PC-3 (cell line): Measurements from ENCODE around the gene CPVL. TPM values are rescaled to one million over a fixed set of nuclear protein-coding genes. Genes with fewer than 3 reads are reported as not detected.

Experiments
- ATAC-seq: fragments of 200-7000 bp; cut with Tn5 transposase; 2 replicates; pipeline ENCODE4 v1.9.1; 2020; ENCODE audit warnings: mild to moderate bottlenecking, moderate library complexity
- BruUV-seq: library from RNA; stranded (reverse); fragments of 400-500 nt; replicated peaks from 2 replicates; lab custom pipeline; 2021; lab: Mats Ljungman, UMichigan
- CTCF ChIA-PET: fragments of 300-600 bp; sonication (Branson Sonifier 250); formaldehyde crosslinking; loops from one replicate; lab custom pipeline; 2022; ENCODE audit warnings: antibody characterized with exemption; lab: Charles Lee
- POLR2A ChIA-PET: fragments of 300-600 bp; sonication (Branson Sonifier 250); formaldehyde crosslinking; loops from one replicate; lab custom pipeline; 2022; ENCODE audit warnings: antibody characterized with exemption; ENCODE audit not compliant: unreplicated experiment; lab: Charles Lee
- DNase-seq: peaks from one replicate; pipeline ENCODE4 v3.0.0-alpha.2; 2015
- H2AFZ ChIP-seq: fragments of 300-600 bp; sonication (generic); 2 replicates; pipeline ENCODE4 v1.6.0; 2016; ENCODE audit warnings: antibody characterized with exemption, low read length
- H3F3A ChIP-seq: fragments of 300-600 bp; sonication (generic); one replicate; pipeline ENCODE4 v1.6.0; 2017; ENCODE audit warnings: antibody characterized with exemption, low read length, control low read depth, mild to moderate bottlenecking; ENCODE audit not compliant: unreplicated experiment
- H3K27ac ChIP-seq: fragments of 300-600 bp; sonication (generic); 2 replicates; pipeline ENCODE4 v1.5.1; 2016; ENCODE audit warnings: mild to moderate bottlenecking, low read length
- H3K27me3 ChIP-seq: fragments of 300-600 bp; sonication (generic); 2 replicates; pipeline ENCODE4 v1.6.1; 2016; ENCODE audit warnings: low read length, mixed read lengths
- H3K36me3 ChIP-seq: fragments of 300-600 bp; sonication (generic); 2 replicates; pipeline ENCODE4 v1.6.1; 2016; ENCODE audit warnings: low read depth, mixed run types, low read length, mixed read lengths
- H3K4me1 ChIP-seq: fragments of 300-600 bp; sonication (generic); 2 replicates; pipeline ENCODE4 v1.5.1; 2016; ENCODE audit warnings: low read length; ENCODE audit not compliant: insufficient read depth
- H3K4me2 ChIP-seq: fragments of 300-600 bp; sonication (generic); 2 replicates; pipeline ENCODE4 v1.6.0; 2016; ENCODE audit warnings: low read length
- H3K4me3 ChIP-seq: fragments of 300-600 bp; sonication (generic); 2 replicates; pipeline ENCODE4 v1.5.1; 2016; ENCODE audit warnings: mild to moderate bottlenecking, low read length, mixed read lengths
- H3K79me2 ChIP-seq: fragments of 300-600 bp; sonication (generic); 2 replicates; pipeline ENCODE4 v1.6.1; 2017; ENCODE audit warnings: low read length, mixed read lengths
- H3K9ac ChIP-seq: fragments of 300-600 bp; sonication (generic); 2 replicates; pipeline ENCODE4 v1.6.0; 2016; ENCODE audit warnings: mild to moderate bottlenecking, low read length
- H3K9me2 ChIP-seq: fragments of 300-600 bp; sonication (generic); replicated peaks from 2 replicates; pipeline ENCODE4 v1.6.1; 2016; ENCODE audit warnings: mixed run types, low read length, mixed read lengths
- H3K9me3 ChIP-seq: fragments of 300-600 bp; sonication (generic); 2 replicates; pipeline ENCODE4 v1.6.1; 2016; ENCODE audit warnings: low read length, mixed read lengths
- H4K20me1 ChIP-seq: fragments of 300-600 bp; sonication (generic); 2 replicates; pipeline ENCODE4 v1.6.1; 2016; ENCODE audit warnings: low read length, mixed read lengths
- EZH2 ChIP-seq: fragments of 300-600 bp; sonication (generic); IDR thresholded peaks from one replicate; pipeline ENCODE4 v1.6.1; 2017; ENCODE audit warnings: antibody characterized with exemption, mild to moderate bottlenecking, low read length; ENCODE audit not compliant: unreplicated experiment
- EZH2phosphoT487 ChIP-seq: fragments of 300-600 bp; sonication (generic); IDR thresholded peaks from 2 replicates; pipeline ENCODE4 v1.6.1; 2018; ENCODE audit warnings: mild to moderate bottlenecking, antibody characterized with exemption, low read length, borderline replicate concordance
- intact Hi-C: fragments of 100-400 bp; cut with micrococcal nuclease; formaldehyde crosslinking; loops from 2 replicates; pipeline ENCODE4 v1.9.0; 2023
- total RNA-seq: library from RNA; depleted of rRNA; stranded (reverse); fragments of >200 nt; gene quantifications from 2 replicates; pipeline ENCODE4 v1.2.3, GENCODE V29; 2014
- TF ChIP-seq, protein P1 (sequence below): fragments of 300-600 bp; sonication (generic); conservative IDR thresholded peaks from 2 replicates; pipeline ENCODE4 v1.5.1; 2017; ENCODE audit warnings: antibody characterized with exemption, low read depth, mild to moderate bottlenecking, low read length

The CPVL gene
- total RNA-seq, 1 experiment from 2014 or later, result 14.7 TPM

DNA sequence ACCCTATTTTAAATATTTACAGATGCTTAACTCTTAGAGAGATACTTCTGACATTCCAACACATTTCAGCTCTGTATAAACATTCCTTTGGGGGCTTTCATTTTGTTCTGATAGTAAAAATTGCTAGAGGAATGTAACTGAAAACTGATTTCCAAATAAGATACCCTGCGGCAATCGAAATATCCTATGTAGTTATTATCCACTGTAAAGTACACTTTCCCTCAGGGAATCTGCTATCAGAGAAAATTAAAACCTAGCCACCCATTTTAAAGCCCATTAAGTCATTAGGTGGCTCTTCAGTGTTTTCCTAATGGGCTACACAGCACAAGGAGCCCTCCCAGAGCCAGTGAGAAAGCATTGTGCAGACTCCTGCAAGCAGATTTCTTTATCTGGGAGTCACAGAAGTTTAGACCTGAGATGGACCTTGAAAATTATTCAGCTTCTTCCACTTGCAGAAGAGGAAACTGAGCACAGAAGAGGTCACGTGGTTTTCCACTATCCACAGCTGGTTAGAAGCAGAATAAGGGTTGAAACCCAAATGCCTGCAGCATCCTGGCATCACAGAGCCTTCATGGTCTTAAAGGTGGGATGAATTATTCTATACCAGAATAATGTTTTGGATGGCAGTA is 12.6 kb upstream of the CPVL start:
- intact Hi-C loops, result no loop called here
- ATAC-seq, result no peak
- TF ChIP-seq EZH2, result no peak
- Histone ChIP-seq H3K27ac (no peak overlapping the region), H3K36me3 (no peaks in the 10 kb centered on the region), H4K20me1 (no peaks in the 10 kb centered on the region), H3K4me3 (no peak overlapping the region), H3K4me1 (no peaks in the 10 kb centered on the region), H3K79me2 (no peaks in the 10 kb centered on the region), H3K9me2 (no peaks in the 10 kb centered on the region), H3K9ac (no peak overlapping the region), H3F3A (no peaks in the 10 kb centered on the region), H2AFZ (no peak overlapping the region), H3K27me3 (no peaks in the 10 kb centered on the region), H3K4me2 (no peak overlapping the region), H3K9me3 (no peaks in the 10 kb centered on the region)
- DNase-seq, result no peak
- CTCF ChIA-PET, result no interaction called here
- no TSS peak for BruUV-seq
- POLR2A ChIA-PET, result no interaction called here

DNA sequence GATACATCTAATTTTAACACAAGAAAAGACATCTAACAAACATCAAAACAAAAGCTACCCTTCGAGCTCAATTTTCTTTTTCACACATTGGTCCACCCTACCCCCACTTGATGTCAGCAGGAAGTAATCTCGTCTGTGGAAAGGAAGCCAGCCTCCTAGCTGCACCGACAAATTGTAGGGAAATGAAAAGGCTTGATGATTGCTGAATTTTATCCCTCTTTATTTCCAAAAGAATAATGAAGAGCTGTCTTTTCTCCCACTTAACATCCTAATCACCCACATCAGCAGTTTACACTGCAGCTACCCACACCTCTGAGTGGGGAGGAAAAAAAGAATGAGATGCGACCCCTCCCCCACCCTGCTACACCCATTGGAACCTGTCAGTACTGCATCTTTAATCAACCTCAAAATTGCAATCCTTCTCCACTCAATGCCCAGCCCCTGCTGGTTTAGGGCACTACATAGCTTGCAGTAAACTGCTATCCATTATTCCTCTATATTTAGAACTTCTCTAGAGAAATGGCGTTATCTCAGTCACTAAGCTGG is 10.6 kb upstream of the CPVL start:
- H3K27me3 ChIP-seq, result no peaks in the 10 kb centered on the region
- no peaks in the 10 kb centered on the region for H3K79me2 ChIP-seq
- ChIA-PET POLR2A (interaction anchor here (0.7 kb wide), 1 partner anchor 117 kb away, joined by 3 read pairs; no protein-coding TSS in a partner anchor), CTCF (no interaction called here)
- no peaks in the 10 kb centered on the region for H4K20me1 ChIP-seq
- no peak for TF ChIP-seq EZH2phosphoT487
- TF ChIP-seq EZH2, result no peak
- TF ChIP-seq, protein P1, sequence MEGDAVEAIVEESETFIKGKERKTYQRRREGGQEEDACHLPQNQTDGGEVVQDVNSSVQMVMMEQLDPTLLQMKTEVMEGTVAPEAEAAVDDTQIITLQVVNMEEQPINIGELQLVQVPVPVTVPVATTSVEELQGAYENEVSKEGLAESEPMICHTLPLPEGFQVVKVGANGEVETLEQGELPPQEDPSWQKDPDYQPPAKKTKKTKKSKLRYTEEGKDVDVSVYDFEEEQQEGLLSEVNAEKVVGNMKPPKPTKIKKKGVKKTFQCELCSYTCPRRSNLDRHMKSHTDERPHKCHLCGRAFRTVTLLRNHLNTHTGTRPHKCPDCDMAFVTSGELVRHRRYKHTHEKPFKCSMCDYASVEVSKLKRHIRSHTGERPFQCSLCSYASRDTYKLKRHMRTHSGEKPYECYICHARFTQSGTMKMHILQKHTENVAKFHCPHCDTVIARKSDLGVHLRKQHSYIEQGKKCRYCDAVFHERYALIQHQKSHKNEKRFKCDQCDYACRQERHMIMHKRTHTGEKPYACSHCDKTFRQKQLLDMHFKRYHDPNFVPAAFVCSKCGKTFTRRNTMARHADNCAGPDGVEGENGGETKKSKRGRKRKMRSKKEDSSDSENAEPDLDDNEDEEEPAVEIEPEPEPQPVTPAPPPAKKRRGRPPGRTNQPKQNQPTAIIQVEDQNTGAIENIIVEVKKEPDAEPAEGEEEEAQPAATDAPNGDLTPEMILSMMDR, result no peak
- no peaks in the 10 kb centered on the region for H3K36me3 ChIP-seq
- no TSS peak for BruUV-seq
- no peak overlapping the region for H3K27ac ChIP-seq
- no peaks in the 10 kb centered on the region for H3F3A ChIP-seq
- no peak overlapping the region for H3K4me3 ChIP-seq
- H3K4me1 ChIP-seq, result no peaks in the 10 kb centered on the region
- no peaks in the 10 kb centered on the region for H3K9me3 ChIP-seq
- no peak overlapping the region for H3K4me2 ChIP-seq
- no peaks in the 10 kb centered on the region for H3K9me2 ChIP-seq
- ATAC-seq, result no peak
- H2AFZ ChIP-seq, result no peak overlapping the region
- DNase-seq, result no peak
- no peak overlapping the region for H3K9ac ChIP-seq
- intact Hi-C loops, result no loop called here

DNA sequence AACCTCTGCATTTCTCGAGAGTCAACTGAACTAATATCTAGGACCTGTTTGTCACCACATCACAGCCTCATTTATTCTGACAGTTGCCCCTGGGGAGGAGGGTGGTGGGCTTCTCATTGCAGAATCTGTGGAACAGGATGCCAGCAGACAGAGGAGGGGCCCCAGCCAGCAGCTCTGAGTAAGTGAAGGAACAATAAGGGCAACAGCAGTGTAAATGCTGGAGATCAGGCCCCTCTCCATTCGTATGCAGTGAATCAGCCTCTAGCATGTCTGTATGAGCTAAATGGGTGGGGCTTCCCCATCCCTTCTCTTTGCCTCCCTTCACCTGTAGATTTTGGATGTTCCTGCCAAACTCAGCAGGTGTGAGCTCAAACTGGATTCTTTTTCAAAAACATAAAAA is 7.7 kb upstream of the CPVL start:
- DNase-seq (peak; percentile 10), ATAC-seq (no peak)
- Histone ChIP-seq H3K4me2 (no peak overlapping the region), H3K4me1 (no peaks in the 10 kb centered on the region), H3K27me3 (no peaks in the 10 kb centered on the region), H2AFZ (no peak overlapping the region), H3K9me3 (no peaks in the 10 kb centered on the region), H3K9ac (no peak overlapping the region), H3F3A (no peaks in the 10 kb centered on the region), H3K4me3 (no peak overlapping the region), H3K27ac (no peak overlapping the region), H3K36me3 (no peaks in the 10 kb centered on the region), H4K20me1 (no peaks in the 10 kb centered on the region), H3K9me2 (no peaks in the 10 kb centered on the region), H3K79me2 (no peaks in the 10 kb centered on the region)
- POLR2A ChIA-PET, result interaction anchor here (0.6 kb wide), 1 partner anchor 202 kb away, joined by 3 read pairs; no protein-coding TSS in a partner anchor
- CTCF ChIA-PET, result no interaction called here
- intact Hi-C loops, result no loop called here
- BruUV-seq, result no TSS peak
- no peak for TF ChIP-seq EZH2
- TF ChIP-seq, protein P1, result no peak
- TF ChIP-seq EZH2phosphoT487, result no peak
